HG03108 (cell line): ENCODE results near the gene ASAP2.

Experiments
- ATAC-seq: cut with Tn5 transposase; IDR thresholded peaks from one replicate; pipeline ENCODE4 v1.9.1; 2021; ENCODE audit warnings: moderate library complexity; ENCODE audit not compliant: unreplicated experiment

Gene ASAP2

DNA sequence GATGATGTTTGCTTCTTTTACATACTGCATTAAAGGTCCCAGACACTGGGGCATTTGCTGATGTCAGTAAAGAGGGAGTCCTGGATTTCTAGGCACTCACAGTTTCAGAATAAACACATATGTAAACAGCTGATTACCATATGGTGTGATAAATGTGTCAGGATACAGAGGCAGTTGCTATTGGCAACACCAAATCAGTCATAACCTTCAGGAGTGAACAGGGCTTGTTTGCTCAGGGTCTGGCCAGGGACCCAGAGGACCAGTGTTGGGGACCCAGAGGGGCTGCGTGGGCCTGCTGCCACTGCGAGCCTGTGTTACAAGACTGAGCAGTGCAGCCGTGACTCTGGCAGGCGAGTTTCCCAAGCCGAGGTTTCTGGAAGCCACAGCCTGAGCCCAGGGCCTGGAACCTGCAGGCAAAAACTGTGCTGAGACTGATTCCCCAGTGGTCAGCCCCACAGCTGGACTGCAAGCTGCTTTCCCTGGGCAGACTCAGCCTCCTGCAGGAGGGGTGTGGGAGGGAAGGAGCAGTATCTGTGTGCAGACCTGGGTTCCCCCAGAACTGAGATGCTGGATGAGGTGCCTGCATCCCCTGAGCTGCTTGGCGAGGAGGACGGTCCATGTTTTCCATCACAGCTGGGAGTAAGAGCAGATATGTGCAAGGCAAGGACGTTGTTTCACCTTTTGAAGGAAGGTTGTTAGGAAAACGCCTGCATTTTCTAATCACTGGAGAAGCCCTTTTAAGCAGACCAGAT, 23.6 kb downstream of the ASAP2 start:
- no peak for ATAC-seq

DNA sequence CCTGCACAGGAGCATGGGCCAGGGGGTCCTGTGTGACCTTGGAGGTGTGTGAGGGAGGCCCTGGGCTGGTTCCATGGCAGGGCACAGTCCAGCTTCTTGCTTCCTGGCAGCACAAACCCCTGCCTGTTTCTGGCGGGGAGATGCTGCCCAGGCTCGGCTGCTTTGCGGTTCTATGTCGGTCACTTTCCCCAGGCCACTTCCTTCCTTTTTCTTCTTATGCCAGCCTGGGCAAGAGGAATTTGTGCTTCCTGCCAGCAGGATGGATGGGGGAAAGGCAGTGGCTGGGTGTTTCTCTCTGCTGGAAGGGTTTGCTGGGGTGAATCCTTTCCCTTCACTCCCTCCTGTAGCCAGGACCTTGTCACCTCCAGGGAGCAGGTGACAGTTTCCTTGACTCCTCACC, 24.3 kb downstream of the ASAP2 start:
- ATAC-seq, result no peak

DNA sequence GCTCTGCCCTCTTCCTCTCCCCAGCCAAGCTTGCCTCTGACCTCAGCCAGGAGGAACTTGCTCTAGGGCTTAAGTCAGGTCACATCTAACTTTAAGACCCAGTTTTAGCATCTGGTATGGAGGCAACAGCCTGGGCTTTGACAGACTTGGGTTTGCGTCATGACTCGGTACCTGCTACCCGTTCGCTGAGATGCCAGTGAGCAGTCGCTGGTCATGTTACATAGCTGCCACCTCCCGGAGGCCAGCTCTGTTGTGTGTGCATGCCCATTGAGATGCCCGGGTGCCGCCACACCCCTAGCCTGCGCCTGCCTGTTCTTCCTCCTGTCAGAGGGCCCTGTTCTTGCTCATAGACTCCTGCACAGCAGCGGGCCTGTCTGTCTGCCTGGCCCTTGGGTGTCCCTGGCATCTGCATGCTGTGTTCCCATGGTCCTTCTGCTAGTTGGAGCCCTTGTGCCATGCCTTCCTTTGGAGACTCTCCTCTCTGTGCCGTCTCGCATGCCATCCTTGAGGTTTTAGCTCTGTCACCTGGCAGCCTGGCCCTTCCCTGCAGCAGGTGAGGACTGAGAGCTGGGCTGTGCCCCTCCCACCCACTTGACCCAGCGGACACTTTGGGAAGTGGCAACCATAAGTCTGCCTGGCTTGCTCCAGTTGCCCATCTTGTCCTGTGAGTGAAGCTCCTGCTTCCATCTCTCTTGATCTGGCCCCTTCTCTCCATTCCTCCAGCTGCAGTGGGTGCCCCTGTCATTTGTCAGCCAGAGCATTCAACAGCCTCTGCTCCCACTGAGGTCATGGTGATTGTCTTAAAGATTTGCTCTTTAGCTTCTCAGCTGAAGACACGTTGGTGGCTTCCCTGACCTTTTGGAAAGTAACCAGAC, 24.9 kb downstream of the ASAP2 start:
- ATAC-seq, result no peak

DNA sequence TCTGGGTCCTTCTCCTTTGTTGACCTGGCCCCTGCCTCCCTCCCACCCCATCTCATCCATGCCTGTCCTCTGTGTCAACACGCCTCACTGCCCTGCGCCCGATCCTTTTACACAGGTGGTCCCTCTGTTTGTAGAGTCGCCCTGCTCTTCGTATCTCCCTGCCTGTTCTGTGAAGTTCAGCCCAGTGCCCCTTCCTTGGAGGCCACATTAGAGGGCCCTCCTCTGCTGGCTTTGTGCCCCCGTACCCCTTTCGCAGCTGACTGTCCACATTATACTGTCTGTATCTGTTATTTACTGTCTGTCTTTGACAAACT, 25.5 kb downstream of the ASAP2 start:
- ATAC-seq, result no peak

GRCh38 chr2:9232886-9233285, 26.3 kb downstream of the ASAP2 start:
- no peak for ATAC-seq

- no peak for ATAC-seq
Observed at GRCh38 chr2:9234680-9235146, 28.1 kb downstream of the ASAP2 start.

DNA sequence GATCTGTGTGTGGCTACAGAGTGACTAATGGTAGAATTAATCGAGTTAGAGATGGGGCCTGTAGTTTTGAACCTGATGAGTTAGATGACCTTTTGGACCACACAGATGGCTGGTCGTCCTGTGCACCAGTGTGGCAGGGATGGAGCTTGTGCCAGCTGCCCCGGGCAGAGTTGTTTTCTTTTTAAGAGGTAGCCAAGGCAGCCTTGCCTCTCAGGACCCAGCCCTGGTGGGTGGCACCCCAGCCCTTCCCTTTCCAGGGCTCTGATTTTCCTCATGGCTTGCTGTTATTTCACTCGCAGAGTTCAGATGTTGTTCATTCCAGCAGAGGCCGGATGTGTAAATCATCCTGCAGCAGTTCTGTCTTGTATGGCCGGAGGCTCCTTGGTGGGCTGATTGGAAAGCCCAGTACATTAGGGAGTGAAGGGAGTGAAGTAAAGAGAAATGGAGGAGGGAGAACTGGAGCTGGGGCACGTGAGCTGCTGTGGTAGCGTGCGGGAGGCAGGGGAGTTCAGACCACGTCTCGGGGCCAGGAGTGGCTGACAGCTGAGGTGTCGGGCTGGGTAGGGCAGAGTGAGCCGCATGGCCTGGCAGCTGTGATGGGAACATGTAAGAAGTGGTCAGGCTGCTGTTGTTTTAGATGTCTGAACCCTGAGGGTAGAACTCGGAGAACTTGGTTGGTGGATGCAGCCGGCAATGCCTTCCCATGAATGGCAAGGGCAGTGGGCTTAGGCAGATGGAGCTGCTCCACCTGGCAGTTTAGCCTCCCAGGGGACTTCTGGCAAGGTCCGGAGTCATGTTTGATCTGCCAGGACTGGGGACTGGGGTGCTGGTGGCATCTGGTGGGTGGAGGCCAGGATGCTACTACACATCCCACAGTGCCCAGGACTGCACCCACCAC, 28.8 kb downstream of the ASAP2 start:
- ATAC-seq, result no peak

DNA sequence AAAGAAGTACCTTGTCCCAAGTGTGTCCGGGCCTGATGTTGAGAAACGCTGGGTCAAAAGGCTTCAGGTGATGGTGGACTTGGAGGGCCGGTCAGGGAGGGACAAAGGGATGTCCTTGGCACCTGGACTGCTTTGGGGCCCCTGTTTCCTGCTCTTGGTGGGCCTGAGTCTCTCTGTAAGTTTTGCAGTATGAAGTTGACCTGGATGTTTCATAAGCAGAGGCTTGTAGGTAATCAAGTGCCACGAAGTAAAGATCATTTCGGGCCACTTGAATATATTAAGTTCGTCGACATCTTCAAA, 29.4 kb downstream of the ASAP2 start:
- ATAC-seq, result no peak

GRCh38 chr2:9236867-9237266, 30.3 kb downstream of the ASAP2 start:
- ATAC-seq, result no peak

GRCh38 chr2:9237831-9238230, 31.2 kb downstream of the ASAP2 start:
- ATAC-seq, result no peak

DNA sequence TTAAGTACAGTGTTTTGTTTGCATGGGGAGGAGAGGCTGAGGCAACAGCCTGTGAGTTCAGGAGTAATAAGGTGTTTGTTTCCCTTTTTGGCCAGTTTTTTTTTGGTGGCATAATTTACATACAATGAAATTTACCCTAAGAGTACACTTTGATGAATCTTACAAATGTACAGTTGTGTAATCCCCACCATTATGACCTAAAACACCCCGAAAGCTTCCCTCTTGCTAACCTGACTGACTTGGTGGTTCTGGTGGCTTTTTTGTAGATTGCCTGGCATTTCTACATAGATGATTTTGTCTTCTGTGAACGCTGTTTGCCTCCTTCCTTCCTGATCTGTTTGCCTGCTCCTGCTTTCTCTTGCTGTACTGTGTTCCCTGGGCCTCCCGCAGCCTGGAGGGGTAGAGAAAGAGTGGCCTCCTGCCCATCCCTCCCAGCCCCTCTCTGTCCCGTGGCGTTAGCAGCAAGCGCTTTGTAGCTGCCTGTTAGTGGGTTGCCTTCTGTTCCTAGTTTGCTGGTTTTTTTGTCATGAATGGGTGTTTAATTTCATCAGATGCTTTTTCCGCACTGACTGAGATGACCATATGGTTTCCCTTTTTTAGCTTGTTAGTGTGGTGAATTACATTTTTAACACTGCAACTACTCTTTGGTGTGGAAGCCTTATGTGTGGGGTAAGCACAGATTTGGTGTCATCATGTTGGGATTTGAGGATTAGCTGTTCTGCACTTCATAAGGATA, 32.1 kb downstream of the ASAP2 start:
- no peak for ATAC-seq

- no peak for ATAC-seq
Observed at GRCh38 chr2:9239616-9240015, 33.0 kb downstream of the ASAP2 start.

- no peak for ATAC-seq
Observed at GRCh38 chr2:9240745-9241144, 34.1 kb downstream of the ASAP2 start.

DNA sequence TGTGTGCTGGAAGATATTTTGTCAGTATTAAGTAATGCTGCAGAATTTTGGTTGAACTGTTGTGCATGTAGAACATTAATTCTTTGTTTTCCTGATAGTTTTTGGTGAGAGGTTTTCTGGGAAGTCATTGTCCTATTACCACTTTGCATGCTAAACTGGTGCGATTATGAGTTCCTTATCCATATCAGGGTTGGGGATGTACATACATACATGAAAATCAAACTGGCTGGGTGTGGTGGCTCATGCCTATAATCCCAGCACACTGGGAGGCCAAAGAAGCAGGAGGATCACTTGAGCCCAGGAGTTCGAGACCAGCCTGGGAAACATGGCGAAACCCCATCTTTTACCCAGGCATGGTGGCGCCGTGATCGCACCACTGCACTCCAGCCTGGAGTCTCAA, 34.6 kb downstream of the ASAP2 start:
- no peak for ATAC-seq

DNA sequence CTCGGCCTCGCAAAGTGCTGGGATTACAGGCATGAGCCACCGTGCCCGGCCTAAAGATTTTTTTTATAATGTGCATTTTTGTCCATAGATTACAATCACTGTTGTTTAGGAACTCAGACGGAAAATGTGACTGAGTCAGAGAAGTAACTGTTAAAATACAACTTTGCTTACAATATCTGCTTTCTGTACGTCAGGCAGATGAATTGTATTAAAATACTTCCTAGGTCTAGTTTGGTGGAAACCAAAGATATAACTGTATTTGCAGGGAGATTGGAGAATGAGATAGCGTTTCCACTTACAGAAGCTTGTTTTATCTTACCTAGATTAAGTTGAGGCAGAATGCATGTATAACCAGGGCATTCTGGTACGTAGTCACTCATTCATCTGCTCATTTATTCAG, 36.7 kb downstream of the ASAP2 start:
- no peak for ATAC-seq

GRCh38 chr2:9244985-9245544, 38.5 kb downstream of the ASAP2 start:
- ATAC-seq, result no peak

GRCh38 chr2:9247177-9247576, 40.6 kb downstream of the ASAP2 start:
- no peak for ATAC-seq

DNA sequence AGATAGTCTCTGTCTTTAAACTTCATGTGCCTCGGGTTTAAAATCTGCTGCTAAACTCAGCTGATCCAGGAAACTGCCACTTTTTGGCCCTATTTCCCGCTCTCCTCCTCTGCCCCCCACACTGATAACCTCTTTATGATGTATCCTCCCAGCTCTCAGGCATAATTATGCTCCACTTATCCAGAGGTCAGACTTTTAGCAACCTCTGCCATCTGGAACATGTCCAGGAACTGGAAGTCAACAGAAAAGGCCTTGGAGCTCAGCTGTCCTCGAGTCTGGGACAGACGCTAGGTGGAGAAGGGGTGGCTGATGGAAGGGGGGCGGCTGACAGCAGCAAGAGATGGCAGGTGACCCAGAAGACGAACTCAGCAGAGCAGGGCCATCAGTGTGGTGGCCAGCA, 41.2 kb downstream of the ASAP2 start:
- no peak for ATAC-seq

DNA sequence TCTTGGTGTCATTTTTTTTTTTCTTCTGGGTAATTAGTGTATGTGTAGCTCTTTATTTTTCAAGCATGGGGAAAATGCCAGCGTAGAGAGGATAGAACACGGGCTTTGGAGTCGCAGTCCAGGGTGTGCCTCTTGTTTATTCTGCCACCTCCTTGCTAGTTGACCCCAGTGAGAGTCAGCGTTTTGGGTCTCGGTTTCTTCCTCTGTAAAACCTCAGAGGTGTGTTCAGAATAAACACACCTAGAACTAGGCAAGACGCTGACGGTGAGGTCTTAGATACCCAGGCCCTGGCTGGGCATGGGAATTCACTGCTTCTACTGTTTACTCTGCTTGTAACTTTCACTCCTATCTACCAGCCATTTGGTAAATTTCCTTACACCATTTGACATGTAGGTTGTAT, 41.8 kb downstream of the ASAP2 start:
- ATAC-seq, result no peak

DNA sequence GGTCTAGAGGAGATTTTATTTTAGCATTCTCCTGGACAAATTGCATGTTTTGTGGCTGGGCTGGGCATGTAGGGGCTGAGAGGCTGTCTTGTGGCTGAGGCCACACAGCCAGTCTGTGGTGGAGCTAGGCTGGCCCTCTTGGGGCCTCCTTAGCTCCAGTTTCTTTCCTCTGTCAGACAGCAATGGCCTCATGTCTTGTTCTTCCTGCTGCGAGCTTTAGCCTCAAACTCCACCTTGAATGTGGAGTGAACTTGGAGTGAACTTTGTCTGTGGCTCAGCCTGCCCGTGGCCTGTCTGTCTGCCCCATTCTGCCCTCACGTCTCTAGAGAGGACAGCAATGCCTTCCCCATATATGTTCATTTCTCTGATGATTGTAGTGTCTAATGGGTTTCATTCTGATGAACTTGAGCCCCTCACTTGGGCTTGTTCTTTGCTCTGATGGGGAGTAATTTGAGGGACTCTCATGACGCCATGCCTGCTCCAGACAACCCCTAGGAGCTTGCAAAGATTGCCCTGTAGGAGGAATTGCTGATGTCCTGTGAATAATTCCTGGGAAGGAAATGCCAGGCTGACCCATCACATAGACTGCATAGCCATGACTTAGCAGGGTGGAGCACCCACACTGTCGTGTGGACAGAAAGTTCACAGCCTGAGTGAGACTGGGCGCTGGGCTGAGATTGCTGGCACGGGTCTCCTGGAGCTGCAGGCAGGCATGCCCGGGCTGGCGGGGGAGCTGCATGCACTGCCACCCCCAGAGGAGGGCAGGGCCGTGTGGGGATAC, 42.6 kb downstream of the ASAP2 start:
- no peak for ATAC-seq
